Neural progenitor cell (in vitro differentiated cells): ENCODE results near the gene ITGB3. TPM values are rescaled to one million over a fixed set of nuclear protein-coding genes. Genes with fewer than 3 reads are reported as not detected.
"Not testable (repeated sequence)": the region's sequence is repeated elsewhere in the genome, so short reads cannot be mapped to it uniquely, and the experiment has no call there.

Source experiments
- DNase-seq: peaks from one replicate; pipeline ENCODE4 v3.0.0-alpha.2; 2016; ENCODE audit warnings: low spot score
- H2AFZ ChIP-seq: fragments of 200-600 bp; sonication (generic); replicated peaks from 2 replicates; pipeline ENCODE4 v1.6.1; 2016; ENCODE audit warnings: antibody characterized with exemption
- H3F3A ChIP-seq: fragments of 200-600 bp; sonication (generic); 2 replicates; pipeline ENCODE4 v1.6.1; 2016; ENCODE audit warnings: antibody characterized with exemption, low read depth
- H3K27ac ChIP-seq: fragments of 200-600 bp; sonication (generic); 2 replicates; pipeline ENCODE4 v1.5.1; 2016; ENCODE audit warnings: mild to moderate bottlenecking
- H3K27me3 ChIP-seq: fragments of 200-600 bp; sonication (generic); 2 replicates; pipeline ENCODE4 v1.6.1; 2016; ENCODE audit warnings: mild to moderate bottlenecking, moderate library complexity
- H3K36me3 ChIP-seq: fragments of 200-600 bp; sonication (generic); 2 replicates; pipeline ENCODE4 v1.5.1; 2016
- H3K4me1 ChIP-seq: fragments of 200-600 bp; sonication (generic); 2 replicates; pipeline ENCODE4 v1.6.1; 2016; ENCODE audit warnings: mixed run types
- H3K4me2 ChIP-seq: fragments of 200-600 bp; sonication (generic); 2 replicates; pipeline ENCODE4 v1.6.1; 2016
- H3K4me3 ChIP-seq: fragments of 200-600 bp; sonication (generic); 2 replicates; pipeline ENCODE4 v1.5.1; 2016
- H3K79me2 ChIP-seq: fragments of 200-600 bp; sonication (generic); 2 replicates; pipeline ENCODE4 v1.6.1; 2016; ENCODE audit warnings: low read depth
- H3K9ac ChIP-seq: fragments of 200-600 bp; sonication (generic); 2 replicates; pipeline ENCODE4 v1.6.1; 2016
- H3K9me3 ChIP-seq: fragments of 200-600 bp; sonication (generic); 2 replicates; pipeline ENCODE4 v1.5.1; 2016; ENCODE audit warnings: low read depth
- H4K20me1 ChIP-seq: fragments of 200-600 bp; sonication (generic); 2 replicates; pipeline ENCODE4 v1.6.1; 2016; ENCODE audit warnings: low read depth
- H3K27ac Mint-ChIP-seq: 3 replicates; pipeline ENCODE4 v1.8.0; 2021; ENCODE audit warnings: mixed read lengths
- H3K27me3 Mint-ChIP-seq: 2 replicates; pipeline ENCODE4 v1.8.0; 2022; ENCODE audit warnings: low read depth, mild to moderate bottlenecking, inconsistent platforms, moderate library complexity, mixed read lengths; ENCODE audit not compliant: insufficient read depth
- H3K36me3 Mint-ChIP-seq: 3 replicates; pipeline ENCODE4 v1.8.0; 2021; ENCODE audit warnings: mixed read lengths
- H3K4me1 Mint-ChIP-seq: 3 replicates; pipeline ENCODE4 v1.8.0; 2021; ENCODE audit warnings: mixed read lengths
- H3K4me3 Mint-ChIP-seq: 3 replicates; pipeline ENCODE4 v1.8.0; 2021; ENCODE audit warnings: mild to moderate bottlenecking, moderate library complexity, mixed read lengths
- H3K9me3 Mint-ChIP-seq: 3 replicates; pipeline ENCODE4 v1.8.0; 2020; ENCODE audit warnings: mixed read lengths
- CTCF ChIP-seq: fragments of 200-600 bp; sonication (generic); IDR thresholded peaks from 2 replicates; pipeline ENCODE4 v1.5.1; 2017; ENCODE audit warnings: antibody characterized with exemption, mild to moderate bottlenecking
- EZH2 ChIP-seq: fragments of 200-600 bp; sonication (generic); IDR thresholded peaks from 2 replicates; pipeline ENCODE4 v1.6.1; 2017; ENCODE audit warnings: antibody characterized with exemption, mild to moderate bottlenecking, moderate library complexity
- EZH2phosphoT487 ChIP-seq: fragments of 200-600 bp; sonication (generic); IDR thresholded peaks from 2 replicates; pipeline ENCODE4 v1.6.1; 2017; ENCODE audit warnings: antibody characterized with exemption
- total RNA-seq: library from RNA; depleted of rRNA; stranded (reverse); fragments of >200 nt; gene quantifications from 2 replicates; pipeline ENCODE4 v1.2.3, GENCODE V29; 2015; ENCODE audit warnings: low replicate concordance

The ITGB3 gene
- total RNA-seq, 1 donor from 2014 or later, result 0.47 TPM

- H3K36me3 ChIP-seq, result no peaks in the 10 kb centered on the region
- no peak for TF ChIP-seq EZH2
- no peak for TF ChIP-seq CTCF
- TF ChIP-seq EZH2phosphoT487, result no peak
- peaks cover 18% of the 10 kb centered on the region for H3K4me1 Mint-ChIP-seq
- no peak overlapping the region for H3K4me3 ChIP-seq
- H2AFZ ChIP-seq, result no peak overlapping the region
- no peak overlapping the region for H3K27ac Mint-ChIP-seq
- H3K9me3 Mint-ChIP-seq, result peaks cover 16% of the 10 kb centered on the region
- no peak overlapping the region for H3K9ac ChIP-seq
- H3F3A ChIP-seq, result no peaks in the 10 kb centered on the region
- no peak for DNase-seq
- no peak overlapping the region for H3K4me3 Mint-ChIP-seq
- H3K27me3 ChIP-seq, result no peaks in the 10 kb centered on the region
- no peak overlapping the region for H3K27ac ChIP-seq
- no peaks in the 10 kb centered on the region for H3K4me1 ChIP-seq
- H4K20me1 ChIP-seq, result no peaks in the 10 kb centered on the region
- H3K27me3 Mint-ChIP-seq, result peaks cover 6% of the 10 kb centered on the region
- no peaks in the 10 kb centered on the region for H3K79me2 ChIP-seq
- peaks cover 2% of the 10 kb centered on the region for H3K36me3 Mint-ChIP-seq
- H3K9me3 ChIP-seq, result no peaks in the 10 kb centered on the region
- no peak overlapping the region for H3K4me2 ChIP-seq
Measured at GRCh38 chr17:47267354-47267828, 13.8 kb downstream of the ITGB3 start.

DNA sequence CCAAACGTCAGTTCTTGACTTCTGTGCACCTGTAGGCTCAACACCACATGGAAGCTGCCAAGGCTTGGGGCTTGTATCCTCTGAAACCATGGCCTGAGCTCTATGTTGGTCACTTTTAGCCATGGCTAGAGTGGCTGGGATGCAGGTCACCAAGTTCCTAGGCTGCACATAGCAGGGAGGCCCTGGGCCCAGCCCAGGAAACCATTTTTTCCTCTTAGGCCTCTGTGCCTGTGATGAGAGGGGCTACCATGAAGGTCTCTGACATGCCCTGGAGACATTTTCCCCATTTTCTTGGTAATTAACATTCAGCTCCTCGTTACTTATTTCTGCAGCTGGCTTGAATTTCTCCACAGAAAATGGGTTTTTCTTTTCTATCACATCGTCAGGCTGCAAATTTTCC lies 15.3 kb downstream of the ITGB3 start:
- not testable (repeated sequence) for H3K27ac Mint-ChIP-seq, H3K79me2 ChIP-seq, H3K27ac ChIP-seq, DNase-seq, H3K9ac ChIP-seq, H2AFZ ChIP-seq, H3K4me3 Mint-ChIP-seq, H3K36me3 ChIP-seq, H3K4me3 ChIP-seq, H3K4me2 ChIP-seq, H3K36me3 Mint-ChIP-seq, H3K27me3 Mint-ChIP-seq, H3K9me3 ChIP-seq, H3K4me1 ChIP-seq, H3K27me3 ChIP-seq, H3F3A ChIP-seq, H4K20me1 ChIP-seq
- peaks cover 18% of the 10 kb centered on the region for H3K9me3 Mint-ChIP-seq
- peaks cover 18% of the 10 kb centered on the region for H3K4me1 Mint-ChIP-seq

- not testable (repeated sequence) for H3K4me1 ChIP-seq, DNase-seq, H3K9me3 ChIP-seq, H3K4me3 Mint-ChIP-seq, H3K36me3 Mint-ChIP-seq, H3K4me3 ChIP-seq, H2AFZ ChIP-seq, H4K20me1 ChIP-seq, H3F3A ChIP-seq, H3K79me2 ChIP-seq, H3K4me2 ChIP-seq, H3K9ac ChIP-seq, H3K27me3 ChIP-seq, H3K27me3 Mint-ChIP-seq, H3K36me3 ChIP-seq, H3K27ac Mint-ChIP-seq, H3K27ac ChIP-seq
- Mint-ChIP-seq H3K9me3 (peaks cover 18% of the 10 kb centered on the region), H3K4me1 (peaks cover 19% of the 10 kb centered on the region)
Measured at GRCh38 chr17:47269561-47270280, 16.1 kb downstream of the ITGB3 start.

DNA sequence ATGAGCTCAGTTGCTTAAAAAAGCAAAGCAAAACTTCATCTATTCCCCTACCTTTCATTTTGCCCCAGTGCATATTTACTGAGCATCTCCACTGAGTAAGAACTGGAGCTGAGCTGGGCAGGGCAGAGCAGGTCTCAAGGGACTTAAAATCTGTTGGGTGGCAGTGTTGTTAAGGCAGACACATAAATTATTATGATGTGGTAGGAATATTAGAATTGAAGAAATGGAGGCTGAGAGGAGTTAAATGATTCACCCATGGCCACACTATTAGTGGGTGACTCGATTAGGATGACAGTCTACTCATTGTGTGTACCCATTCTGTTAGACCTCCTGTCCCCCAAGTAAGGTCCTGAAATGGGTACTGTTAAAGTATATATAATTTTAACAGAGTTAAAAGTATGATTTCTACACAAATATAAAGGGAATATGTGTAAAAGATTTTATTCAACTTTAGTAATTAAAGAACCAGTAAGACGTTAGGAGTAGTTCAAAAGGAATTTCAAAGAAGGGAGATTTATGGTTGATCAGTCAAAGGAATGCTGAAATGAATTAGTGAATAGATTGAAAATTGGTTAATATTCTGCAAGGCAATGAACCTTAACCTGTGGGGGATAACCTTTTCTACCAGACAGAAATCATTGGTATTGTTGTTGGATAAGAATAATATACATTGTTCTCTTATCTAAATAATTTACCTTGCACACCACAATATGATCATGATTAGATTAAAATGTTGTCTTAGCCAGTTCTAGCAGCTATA lies 17.5 kb downstream of the ITGB3 start:
- Mint-ChIP-seq H3K27me3 (peaks cover 9% of the 10 kb centered on the region), H3K27ac (no peak overlapping the region), H3K4me3 (no peak overlapping the region), H3K9me3 (peaks cover 18% of the 10 kb centered on the region), H3K36me3 (peaks cover 2% of the 10 kb centered on the region), H3K4me1 (peaks cover 32% of the 10 kb centered on the region)
- no peak for DNase-seq
- TF ChIP-seq CTCF, result no peak
- no peak for TF ChIP-seq EZH2phosphoT487
- no peak for TF ChIP-seq EZH2
- Histone ChIP-seq H3K79me2 (no peaks in the 10 kb centered on the region), H2AFZ (no peak overlapping the region), H3K36me3 (no peaks in the 10 kb centered on the region), H3K27me3 (no peaks in the 10 kb centered on the region), H3K27ac (no peak overlapping the region), H3K4me3 (no peak overlapping the region), H3F3A (peaks cover 7% of the 10 kb centered on the region), H4K20me1 (no peaks in the 10 kb centered on the region), H3K9ac (no peak overlapping the region), H3K9me3 (no peaks in the 10 kb centered on the region), H3K4me2 (no peak overlapping the region), H3K4me1 (peaks cover 12% of the 10 kb centered on the region)
